ENCODE measurements around the gene DIO3.

DNA sequence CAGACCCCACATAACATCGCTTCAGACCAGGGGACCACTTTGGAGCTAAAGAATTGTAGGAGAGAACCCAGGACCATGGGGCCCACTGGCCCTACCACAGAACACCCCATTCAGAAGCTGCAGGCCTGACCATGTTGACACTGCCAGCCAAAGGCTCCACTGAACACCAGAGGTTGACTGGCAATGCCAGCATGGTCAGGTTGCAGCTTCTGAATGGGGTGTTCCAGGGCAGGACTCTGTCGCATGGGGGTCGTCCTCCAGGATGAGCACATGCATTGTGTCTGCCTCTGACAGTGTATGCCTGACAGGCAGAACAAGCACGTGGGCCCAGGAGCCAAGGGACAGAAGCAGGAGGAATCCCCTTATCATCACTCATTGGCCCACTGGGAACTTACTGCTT, 34.1 kb downstream of the DIO3 start:
- TF ChIP-seq POLR2AphosphoS5 (IDR thresholded peaks at IDR 0.05; ENCODE audit: low read depth, low read length) (no peak), TAF1 (IDR thresholded peaks at IDR 0.05; ENCODE audit: borderline replicate concordance, insufficient read depth, low read length) (no peak), FOXP2 (optimal IDR thresholded peaks at IDR 0.05; ENCODE audit: borderline replicate concordance, extremely low read depth, extremely low read length, insufficient read depth) (no peak), SIN3A (IDR thresholded peaks at IDR 0.05; ENCODE audit: borderline replicate concordance, insufficient read depth, low read length) (no peak), REST (IDR thresholded peaks at IDR 0.05; ENCODE audit: insufficient read depth in 1 of 2, low read depth in 2 of 2, low read length in 2 of 2) (no peak)

Data from PFSK-1 (cell line).